Testis (tissue), 5 donors: ENCODE data around the gene CNN1. TPM values are rescaled to one million over a fixed set of nuclear protein-coding genes. Genes with fewer than 3 reads are reported as not detected.

Experiments used
- DNase-seq: peaks from one replicate; pipeline ENCODE4 v3.0.0-alpha.2; 2019
- H3K27ac ChIP-seq, 2 donors: fragments of 200-600 bp; sonication (generic); one replicate each; pipeline ENCODE4 v1.5.1; 2019
- H3K27me3 ChIP-seq: fragments of 200-600 bp; sonication (generic); one replicate; pipeline ENCODE4 v1.5.1; 2019
- H3K36me3 ChIP-seq: fragments of 200-600 bp; sonication (generic); one replicate; pipeline ENCODE4 v1.5.1; 2017; ENCODE audit warnings: low read depth; ENCODE audit errors: missing control alignments
- H3K4me1 ChIP-seq: fragments of 200-600 bp; sonication (generic); one replicate; pipeline ENCODE4 v1.5.1; 2019
- H3K4me3 ChIP-seq, 2 donors: fragments of 200-600 bp; sonication (generic); one replicate each; pipeline ENCODE4 v1.5.1; 2017 to 2019
- H3K9me3 ChIP-seq: fragments of 200-600 bp; sonication (generic); one replicate; pipeline ENCODE4 v1.5.1; 2017
- CTCF ChIP-seq, 3 experiments: fragments of 450-650 bp in 2 of 3; fragments of 200-600 bp in 1 of 3; sonication (generic) in 1 of 3; IDR thresholded peaks; one replicate each; pipeline ENCODE4 v1.5.1; 2016 to 2019; ENCODE audit warnings: antibody characterized with exemption in 3 of 3, mild to moderate bottlenecking in 2 of 3, moderate library complexity in 1 of 3
- POLR2A ChIP-seq: fragments of 450-650 bp; IDR thresholded peaks from one replicate; pipeline ENCODE4 v1.6.1; 2017; ENCODE audit warnings: antibody characterized with exemption, mild to moderate bottlenecking, moderate library complexity
- WGBS, 2 donors: methylation state at CpG; one replicate each; pipeline ENCODE4 v1.1.5; 2018; 5-methylcytosine and 5-hydroxymethylcytosine counted together
- intact Hi-C: fragments of 100-400 bp; cut with DNase I; formaldehyde crosslinking; loops from one replicate; pipeline ENCODE4 v1.15.1; 2023; ENCODE audit warnings: low total_unique reads
- long read RNA-seq, 2 donors: transcript quantifications; one replicate each; lab custom pipeline, GENCODE V29; 2026
- polyA plus RNA-seq: library from polyadenylated mRNA; stranded (reverse); fragments of 350-450 nt; fragmentation: Illumina TruSeq; extraction: RNeasy Lipid Tissue Mini Kit (QIAGEN cat#74804); gene quantifications from one replicate; pipeline ENCODE4 v1.2.3, GENCODE V29; 2014; ENCODE audit warnings: low read depth, low replicate concordance; ENCODE audit not compliant: insufficient read depth
- total RNA-seq, 2 donors: library from RNA; depleted of rRNA; stranded (reverse); fragments of >200 nt; gene quantifications; one replicate each; pipeline ENCODE4 v1.2.3, GENCODE V29; 2016

Gene CNN1
- 100 to 1,000 TPM; 130 to 151 TPM for total RNA-seq
- 218 TPM for polyA plus RNA-seq
- long read RNA-seq, donor 1, transcript CNN1-201 (7 exons, 1,633 nt): major isoform, 8 of 8 reads
- long read RNA-seq, donor 1, partial matches to known transcripts: 0 of 8 reads
- long read RNA-seq, donor 1, other reads (novel, unspliced or antisense): 0 of 8 reads
- long read RNA-seq, donor 2, partial matches to known transcripts: 0 of 4 reads
- long read RNA-seq, donor 2, other reads (novel, unspliced or antisense): 0 of 4 reads

DNA sequence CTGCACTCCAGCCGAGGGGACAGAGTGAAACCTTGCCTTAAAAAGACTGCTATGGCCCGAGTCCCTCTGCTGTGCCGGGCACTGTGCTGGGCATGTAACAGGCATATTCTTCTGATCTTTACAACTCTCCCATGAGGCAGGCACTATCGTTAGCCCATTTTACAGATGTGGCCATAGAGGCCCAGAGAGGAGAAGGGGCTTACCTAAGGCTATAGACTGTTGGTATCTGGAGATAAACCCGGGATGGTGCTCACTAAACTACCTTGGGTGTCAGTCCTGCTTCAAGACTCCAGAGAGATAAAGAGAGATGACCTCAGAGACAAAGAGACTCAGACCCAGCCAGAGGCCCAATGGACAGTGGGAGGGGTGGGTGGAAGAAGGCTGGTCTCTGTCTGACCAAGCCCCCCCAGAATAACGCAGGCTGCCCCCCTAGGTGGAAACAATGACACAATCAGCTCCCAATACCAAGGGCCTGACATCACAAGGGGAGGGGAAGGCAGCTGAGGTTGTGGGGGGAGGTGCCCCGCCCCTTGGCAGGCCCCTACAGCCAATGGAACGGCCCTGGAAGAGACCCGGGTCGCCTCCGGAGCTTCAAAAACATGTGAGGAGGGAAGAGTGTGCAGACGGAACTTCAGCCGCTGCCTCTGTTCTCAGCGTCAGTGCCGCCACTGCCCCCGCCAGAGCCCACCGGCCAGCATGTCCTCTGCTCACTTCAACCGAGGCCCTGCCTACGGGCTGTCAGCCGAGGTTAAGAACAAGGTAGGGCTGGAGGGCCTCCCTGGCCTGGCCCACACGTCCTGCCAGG lies at the start of gene CNN1:
Gene CNN1, plus strand, starts transcription at position 620 of the 805 bp plus-strand sequence. Its CDS starts 77 bp downstream, at position 697.
- DNase-seq: peak; percentile 71
- peaks cover 19% of the 10 kb centered on the region for H3K4me1 ChIP-seq
- H3K27ac ChIP-seq: peak within 1 kb of the TSS; percentile 81 to 90
- intact Hi-C loops: no loop called here
- TF ChIP-seq POLR2A: peak; percentile 57
- TF ChIP-seq CTCF (IDR thresholded peaks at IDR 0.05): no peak
- peak within 1 kb of the TSS; percentile 47 to 58 for H3K4me3 ChIP-seq
- no peaks in the 10 kb centered on the region for H3K36me3 ChIP-seq
- WGBS, 2 donors: 10 to 13% methylated on average over 3 to 21 of the region's 21 CpGs
- H3K27me3 ChIP-seq: no peaks in the 10 kb centered on the region
- no peaks in the 10 kb centered on the region for H3K9me3 ChIP-seq

GRCh38 chr19:11489378-11489777 lies 49.3 kb upstream of the CNN1 start:
- no peaks in the 10 kb centered on the region for H3K27me3 ChIP-seq
- intact Hi-C loops: no loop called here
- TF ChIP-seq CTCF (IDR thresholded peaks at IDR 0.05) (no peak), POLR2A (no peak)
- no peaks in the 10 kb centered on the region for H3K4me1 ChIP-seq
- no peak for DNase-seq
- WGBS, 2 donors: 83 to 98% methylated on average over 7 of the region's 7 CpGs
- no peaks in the 10 kb centered on the region for H3K36me3 ChIP-seq
- no peak overlapping the region for H3K27ac ChIP-seq
- H3K9me3 ChIP-seq: no peaks in the 10 kb centered on the region
- H3K4me3 ChIP-seq: no peak overlapping the region

GRCh38 chr19:11494634-11495285 lies 43.9 kb upstream of the CNN1 start:
- no peak for TF ChIP-seq CTCF (IDR thresholded peaks at IDR 0.05)
- no peak for TF ChIP-seq POLR2A
- Histone ChIP-seq H3K4me1 (peaks cover 18% of the 10 kb centered on the region), H3K4me3 (no peak overlapping the region), H3K9me3 (no peaks in the 10 kb centered on the region), H3K27ac (peak overlapping the region in 1 of 2 donors; percentile 50), H3K27me3 (no peaks in the 10 kb centered on the region), H3K36me3 (no peaks in the 10 kb centered on the region)
- intact Hi-C loops: no loop called here
- WGBS, 2 donors: 78 to 88% methylated on average over 19 to 27 of the region's 27 CpGs
- DNase-seq: peak; percentile 51

GRCh38 chr19:11495481-11495880 lies 43.2 kb upstream of the CNN1 start:
- intact Hi-C loops: no loop called here
- WGBS, 2 donors: 50 to 70% methylated on average over 10 of the region's 10 CpGs
- Histone ChIP-seq H3K9me3 (no peaks in the 10 kb centered on the region), H3K36me3 (no peaks in the 10 kb centered on the region), H3K27ac (peak overlapping the region; percentile 39 to 50), H3K27me3 (no peaks in the 10 kb centered on the region), H3K4me1 (peaks cover 24% of the 10 kb centered on the region), H3K4me3 (no peak overlapping the region)
- peak; percentile 86 for DNase-seq
- TF ChIP-seq CTCF (IDR thresholded peaks at IDR 0.05) (no peak), POLR2A (no peak)
